HG03571 (cell line): ENCODE results near the gene GART.

Experiments
- ATAC-seq: cut with Tn5 transposase; IDR thresholded peaks from one replicate; pipeline ENCODE4 v1.9.1; 2021; ENCODE audit not compliant: unreplicated experiment

Gene GART

GRCh38 chr21:33554236-33554981, 12.5 kb upstream of the GART start:
- no peak for ATAC-seq

- no peak for ATAC-seq
Measured at GRCh38 chr21:33552999-33553598, 11.2 kb upstream of the GART start.

- no peak for ATAC-seq
Measured at GRCh38 chr21:33552093-33552998, 10.4 kb upstream of the GART start.

DNA sequence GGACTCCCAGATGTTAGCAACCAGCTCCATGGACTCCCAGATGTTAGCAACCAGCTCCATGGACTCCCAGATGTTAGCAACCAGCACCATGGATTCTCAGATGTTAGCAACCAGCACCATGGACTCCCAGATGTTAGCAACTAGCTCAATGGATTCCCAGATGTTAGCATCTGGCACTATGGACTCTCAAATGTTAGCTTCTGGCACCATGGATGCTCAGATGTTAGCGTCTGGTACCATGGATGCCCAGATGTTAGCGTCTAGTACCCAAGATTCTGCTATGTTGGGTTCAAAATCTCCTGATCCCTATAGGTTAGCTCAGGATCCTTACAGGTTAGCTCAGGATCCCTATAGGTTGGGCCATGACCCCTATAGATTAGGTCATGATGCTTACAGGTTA, 9.7 kb upstream of the GART start:
- ATAC-seq: no peak

DNA sequence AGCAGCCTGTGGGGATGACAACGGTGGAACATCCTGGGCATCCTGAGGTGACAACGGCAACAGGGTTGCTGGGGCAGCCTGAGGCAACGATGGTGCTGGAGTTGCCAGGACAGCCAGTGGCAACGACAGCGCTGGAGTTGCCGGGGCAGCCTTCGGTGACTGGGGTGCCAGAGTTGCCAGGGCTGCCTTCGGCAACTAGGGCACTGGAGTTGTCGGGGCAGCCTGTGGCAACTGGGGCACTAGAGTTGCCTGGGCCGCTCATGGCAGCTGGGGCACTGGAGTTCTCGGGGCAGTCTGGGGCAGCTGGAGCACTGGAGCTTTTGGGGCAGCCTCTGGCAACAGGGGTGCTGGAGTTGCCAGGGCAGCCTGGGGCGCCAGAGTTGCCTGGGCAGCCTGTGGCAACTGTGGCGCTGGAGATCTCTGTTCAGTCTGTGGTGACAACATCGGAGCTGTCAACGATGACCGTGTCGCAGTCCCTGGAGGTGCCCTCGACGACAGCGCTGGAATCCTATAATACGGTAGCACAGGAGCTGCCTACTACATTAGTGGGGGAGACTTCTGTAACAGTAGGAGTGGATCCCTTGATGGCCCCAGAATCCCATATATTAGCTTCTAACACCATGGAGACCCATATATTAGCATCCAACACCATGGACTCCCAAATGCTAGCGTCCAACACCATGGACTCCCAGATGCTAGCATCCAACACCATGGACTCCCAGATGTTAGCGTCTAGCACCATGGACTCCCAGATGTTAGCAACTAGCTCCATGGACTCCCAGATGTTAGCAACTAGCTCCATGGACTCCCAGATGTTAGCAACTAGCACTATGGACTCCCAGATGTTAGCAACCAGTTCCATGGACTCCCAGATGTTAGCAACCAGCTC, 9.1 kb upstream of the GART start:
- ATAC-seq: no peak

GRCh38 chr21:33549848-33550771, 8.2 kb upstream of the GART start:
- no peak for ATAC-seq

- no peak for ATAC-seq
Measured at GRCh38 chr21:33546086-33546485, 4.2 kb upstream of the GART start.

DNA sequence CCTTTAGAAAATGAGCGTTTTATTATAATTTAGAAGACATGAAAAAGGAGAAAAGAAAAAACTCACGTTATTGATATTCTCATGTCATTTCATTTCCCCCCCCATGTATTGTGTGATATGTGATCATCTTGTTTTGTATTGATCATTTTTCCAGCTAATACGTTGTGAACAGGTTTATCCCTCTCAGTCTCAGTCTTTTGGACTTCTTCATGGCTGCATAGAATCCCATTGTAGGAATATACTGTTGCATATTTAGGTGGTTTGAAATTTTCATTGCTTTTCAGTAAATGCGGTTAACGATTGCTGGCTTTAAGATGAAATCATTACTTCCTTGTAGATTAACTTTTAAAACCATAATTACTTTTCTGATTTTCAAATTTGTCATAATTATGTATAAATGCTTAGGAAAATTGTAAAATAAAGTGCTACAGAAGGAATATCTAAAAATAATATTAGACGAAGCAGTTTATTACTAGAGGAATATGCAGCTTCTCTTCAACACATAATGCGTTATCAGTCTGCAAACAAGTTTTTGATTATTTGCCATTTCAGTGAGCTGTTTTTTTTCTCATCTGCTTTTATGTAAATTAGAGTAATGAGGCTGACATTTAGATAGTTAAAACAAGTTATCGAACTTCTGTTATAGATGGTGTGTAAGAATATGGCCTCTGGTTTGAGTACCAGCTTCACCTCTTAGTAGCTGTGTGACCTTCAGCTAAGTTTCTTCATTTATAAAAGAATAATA, 2.7 kb upstream of the GART start:
- no peak for ATAC-seq

DNA sequence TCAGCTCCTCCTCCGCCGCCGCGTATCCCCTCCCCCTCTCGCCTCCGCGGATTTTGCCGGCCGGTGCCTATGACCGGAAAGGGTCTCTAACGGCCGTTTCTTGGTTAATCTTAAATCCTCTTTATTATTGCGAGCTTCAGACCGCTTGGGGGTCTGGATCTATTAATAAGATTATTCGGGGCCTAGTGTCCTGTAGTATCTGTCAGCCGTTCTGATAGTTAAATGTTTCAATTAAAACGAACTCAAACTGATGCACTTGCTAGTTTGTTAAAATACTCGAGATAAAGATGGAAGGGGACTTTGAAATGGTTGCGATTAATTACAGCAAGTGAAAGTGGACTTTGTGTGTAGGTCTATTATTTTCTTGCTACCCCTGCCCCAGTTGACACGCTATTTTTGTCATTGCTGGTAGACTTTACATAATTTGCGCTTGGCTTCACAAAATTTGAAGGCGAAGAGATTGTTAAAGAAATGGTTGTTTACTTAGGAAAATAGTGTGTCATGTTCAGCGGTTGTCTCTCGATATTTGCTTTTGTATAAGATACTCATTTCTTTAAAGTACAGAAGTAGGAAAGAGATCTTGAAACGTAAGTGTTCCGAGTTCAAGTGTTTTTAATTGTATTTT, 1.7 kb upstream of the GART start:
- no peak for ATAC-seq

DNA sequence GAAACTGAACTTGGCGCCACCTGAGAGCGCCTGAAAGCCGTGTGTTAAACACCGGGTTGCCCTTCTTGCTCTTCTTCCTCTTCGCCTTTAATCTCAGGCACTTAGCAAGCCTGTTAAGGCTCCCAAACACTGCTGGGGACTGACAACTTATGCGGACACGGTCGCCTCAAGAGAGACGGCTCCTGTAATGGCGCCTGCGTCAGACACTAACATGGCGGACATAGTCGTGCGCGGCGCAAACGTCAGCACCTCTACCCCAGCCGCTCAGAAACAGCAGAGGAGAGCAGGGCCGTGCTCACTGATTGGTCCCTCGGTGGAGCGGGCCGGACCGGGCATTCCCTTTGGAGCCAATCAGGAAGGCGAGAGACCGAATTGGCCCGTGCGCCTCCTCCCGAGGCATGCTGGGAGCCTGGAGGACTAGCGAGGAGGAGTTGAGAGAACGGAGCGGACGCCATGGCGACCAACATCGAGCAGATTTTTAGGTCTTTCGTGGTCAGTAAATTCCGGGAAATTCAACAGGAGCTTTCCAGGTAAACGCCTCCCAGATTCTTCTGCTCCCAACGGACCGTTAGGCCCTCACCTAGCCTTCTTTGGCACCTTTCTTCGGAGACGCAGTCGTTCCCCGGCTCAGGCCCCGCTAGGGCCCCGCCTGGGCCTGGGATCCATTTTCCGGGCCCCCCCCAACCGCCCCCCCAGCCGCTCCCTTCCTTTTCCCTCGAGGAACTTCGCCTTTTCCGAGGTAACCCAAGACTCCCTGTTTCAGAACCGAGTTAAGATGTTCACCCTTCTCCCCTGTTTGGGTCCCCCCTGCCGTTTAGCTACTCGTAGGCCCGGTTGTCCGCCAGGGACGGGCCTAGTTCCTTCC, 955 bp upstream of the GART start, which contains the start of gene SON:
SON (plus strand) TSS at position 399 of the 865 bp plus-strand sequence; CDS start at position 454, 55 bp downstream.
- ATAC-seq: peak; percentile 86

DNA sequence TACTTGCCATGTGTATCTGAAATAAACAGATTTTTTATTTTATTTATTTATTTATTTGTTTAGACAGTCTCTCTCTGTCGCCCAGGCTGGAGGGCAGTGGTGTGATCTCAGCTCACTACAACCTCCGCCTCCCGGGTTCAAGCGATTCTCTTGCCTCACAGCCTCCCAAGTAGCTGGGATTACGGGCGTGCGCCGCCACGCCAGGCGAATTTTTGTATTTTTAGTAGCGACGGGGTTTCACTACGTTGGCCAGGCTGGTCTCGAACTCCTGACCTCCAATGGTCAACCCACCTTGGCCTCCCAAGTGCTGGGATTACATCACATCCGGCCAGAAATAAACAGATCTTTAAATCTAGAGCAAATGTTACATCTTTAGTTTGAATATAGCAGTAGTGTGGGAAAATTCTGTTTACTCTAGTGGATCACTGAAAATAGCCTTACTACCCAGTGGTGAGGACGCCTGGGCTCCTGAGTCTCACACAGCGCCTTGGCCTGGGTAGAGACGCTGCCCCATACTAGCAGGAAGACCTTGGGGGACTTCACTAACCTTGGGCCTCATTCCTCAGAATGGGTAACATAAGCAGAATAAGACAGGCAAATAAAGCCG, 709 bp downstream of the GART start:
- ATAC-seq: no peak

GRCh38 chr21:33540711-33541104, 1.2 kb downstream of the GART start:
- ATAC-seq: no peak

GRCh38 chr21:33539616-33540015, 2.3 kb downstream of the GART start:
- ATAC-seq: no peak

DNA sequence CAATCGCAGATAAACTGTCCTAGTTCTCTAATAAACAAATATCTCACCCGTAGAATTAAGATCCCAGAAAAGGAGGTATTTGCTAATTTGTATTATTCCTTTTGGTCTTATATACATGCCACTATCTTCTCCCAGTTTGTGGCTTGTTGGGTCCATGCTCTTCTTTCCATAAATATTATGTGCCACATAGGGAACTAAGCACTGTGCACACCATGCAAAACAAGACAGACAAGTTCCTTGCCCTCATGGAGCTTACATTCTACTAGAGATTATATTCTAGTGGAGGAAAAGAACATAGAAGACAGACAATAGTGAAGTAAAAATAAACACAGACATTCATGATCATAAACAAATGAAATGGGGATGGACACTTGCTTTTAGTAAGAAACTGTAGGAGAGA, 4.7 kb downstream of the GART start:
- ATAC-seq: no peak

DNA sequence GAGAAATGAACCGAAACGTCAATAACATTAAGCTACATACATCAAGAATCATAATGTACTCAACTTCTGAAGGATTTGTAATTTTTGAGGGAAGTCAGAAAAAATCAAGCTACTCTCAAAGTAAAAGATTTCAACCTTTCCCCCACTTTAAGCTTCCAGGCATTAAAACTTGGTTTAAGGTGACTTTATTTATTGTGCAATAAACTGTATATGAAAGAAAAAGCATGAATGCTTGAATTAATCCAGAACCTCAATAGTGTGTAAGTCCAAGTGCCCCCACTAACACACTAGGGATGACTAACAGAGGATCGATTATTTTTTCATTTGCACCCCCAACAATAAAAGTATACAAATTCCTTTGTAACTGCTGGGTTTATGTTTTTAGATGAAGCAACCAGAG, 10.9 kb downstream of the GART start:
- no peak for ATAC-seq

DNA sequence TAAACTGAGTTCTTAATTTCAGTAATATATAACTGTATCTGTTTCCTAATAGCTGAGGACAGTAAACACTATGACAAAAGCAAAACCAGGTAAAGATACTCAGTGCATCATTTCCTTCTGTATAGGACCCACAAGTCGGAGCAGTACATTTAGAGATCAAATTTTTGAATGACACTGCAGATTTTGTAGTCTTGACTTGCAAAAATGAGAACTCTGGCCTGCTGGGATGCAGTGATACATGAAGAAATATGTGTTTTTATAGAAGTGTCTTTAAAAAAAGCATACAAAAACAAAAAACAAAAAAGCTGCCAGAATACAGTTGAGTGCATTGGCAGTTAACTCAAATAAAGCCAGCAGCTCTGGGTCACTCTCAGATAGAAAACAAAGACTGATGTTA, 19.0 kb downstream of the GART start:
- no peak for ATAC-seq

GRCh38 chr21:33522297-33522952, 19.5 kb downstream of the GART start:
- ATAC-seq: no peak
